Liver (tissue), 9 donors: Measurements from ENCODE around the gene ZBTB18. TPM values are rescaled to one million over a fixed set of nuclear protein-coding genes. Genes with fewer than 3 reads are reported as not detected.

Source experiments
- DNase-seq: peaks from one replicate; pipeline ENCODE4 v3.0.0-alpha.2; 2017; ENCODE audit warnings: low spot score
- H3K27ac ChIP-seq, 2 donors: one replicate each; pipeline ENCODE4 v1.7.0; 2013; ENCODE audit warnings: inconsistent platforms in 2 of 2, low read length in 2 of 2, control low read depth in 1 of 2, low read depth in 1 of 2, mild to moderate bottlenecking in 1 of 2
- H3K27me3 ChIP-seq, 4 donors: one replicate each; pipeline versions ENCODE4 v1.6.1 to v1.7.0; 2013; ENCODE audit warnings: low read length in 3 of 4, inconsistent platforms in 1 of 4, mild to moderate bottlenecking in 1 of 4, moderate library complexity in 1 of 4; ENCODE audit not compliant: control insufficient read depth in 4 of 4, insufficient read depth in 4 of 4
- H3K36me3 ChIP-seq, 4 donors: one replicate each; pipeline versions ENCODE4 v1.6.1 to v1.7.0; 2013; ENCODE audit warnings: low read length in 3 of 4, mild to moderate bottlenecking in 3 of 4, low read depth in 1 of 4, moderate library complexity in 1 of 4; ENCODE audit not compliant: control insufficient read depth in 4 of 4, insufficient read depth in 3 of 4
- H3K4me1 ChIP-seq, 4 donors: one replicate each; pipeline versions ENCODE4 v1.6.1 to v1.7.0; 2013; ENCODE audit warnings: low read length in 3 of 4, mild to moderate bottlenecking in 3 of 4, moderate library complexity in 1 of 4; ENCODE audit not compliant: control insufficient read depth in 4 of 4, insufficient read depth in 4 of 4
- H3K4me3 ChIP-seq, 3 donors: one replicate each; pipeline versions ENCODE4 v1.6.1 to v1.7.0; 2013; ENCODE audit warnings: low read length in 3 of 3, control low read depth in 1 of 3, low read depth in 1 of 3, mild to moderate bottlenecking in 1 of 3
- H3K9ac ChIP-seq, 2 donors: one replicate each; pipeline ENCODE4 v1.7.0; 2013; ENCODE audit warnings: low read length in 2 of 2, mild to moderate bottlenecking in 2 of 2, moderate library complexity in 2 of 2, control low read depth in 1 of 2, low read depth in 1 of 2
- H3K9me3 ChIP-seq, 4 donors: one replicate each; pipeline versions ENCODE4 v1.6.1 to v1.7.0; 2013; ENCODE audit warnings: low read length in 3 of 4; ENCODE audit not compliant: control insufficient read depth in 4 of 4
- EGR1 ChIP-seq, 2 donors: IDR thresholded peaks; 2 replicates each; pipeline ENCODE4 v1.6.1; 2016 to 2018; ENCODE audit warnings: antibody characterized with exemption in 2 of 2, low read depth in 2 of 2
- FOXA1 ChIP-seq: IDR thresholded peaks from 2 replicates; pipeline ENCODE4 v1.6.1; 2016; ENCODE audit warnings: antibody characterized with exemption
- FOXA2 ChIP-seq: IDR thresholded peaks from 2 replicates; pipeline ENCODE4 v1.6.1; 2016; ENCODE audit warnings: antibody characterized with exemption
- GABPA ChIP-seq, 2 donors: IDR thresholded peaks in 1 of 2; conservative IDR thresholded peaks in 1 of 2; 2 replicates each; pipeline ENCODE4 v1.6.1; 2016; ENCODE audit warnings: antibody characterized with exemption in 2 of 2, mild to moderate bottlenecking in 1 of 2, moderate library complexity in 1 of 2
- HNF4G ChIP-seq: IDR thresholded peaks from 2 replicates; pipeline ENCODE4 v1.6.1; 2016; ENCODE audit warnings: antibody characterized with exemption
- JUND ChIP-seq, 2 donors: IDR thresholded peaks; 2 replicates each; pipeline ENCODE4 v1.6.1; 2016; ENCODE audit warnings: antibody characterized with exemption in 2 of 2
- MAX ChIP-seq: IDR thresholded peaks from 2 replicates; pipeline ENCODE4 v1.6.1; 2016; ENCODE audit warnings: antibody characterized with exemption
- RXRA ChIP-seq, 2 donors: IDR thresholded peaks; 2 replicates each; pipeline ENCODE4 v1.6.1; 2017 to 2018; ENCODE audit warnings: antibody characterized with exemption in 2 of 2, mild to moderate bottlenecking in 1 of 2
- TAF1 ChIP-seq: conservative IDR thresholded peaks from 2 replicates; pipeline ENCODE4 v1.6.1; 2016; ENCODE audit warnings: antibody characterized with exemption, mild to moderate bottlenecking
- ZBTB33 ChIP-seq: IDR thresholded peaks from 2 replicates; pipeline ENCODE4 v1.6.1; 2016; ENCODE audit warnings: antibody characterized with exemption
- WGBS: extraction: QIAGEN DNeasy Blood & Tissue Kit; methylation state at CpG from one replicate; pipeline ENCODE4 v1.1.7; 2013; 5-methylcytosine and 5-hydroxymethylcytosine counted together
- polyA plus RNA-seq, 2 donors: library from polyadenylated mRNA; stranded (reverse) in 1 of 2; unstranded in 1 of 2; fragments of 200-250 nt in 1 of 2; fragments of >200 nt in 1 of 2; fragmentation: Nextera tagmentation in 1 of 2; extraction: Ambion mirVana in 1 of 2; gene quantifications; one replicate each; pipeline versions ENCODE4 v1.2.1 to v1.2.3, GENCODE V29; 2013 to 2015
- total RNA-seq, 2 donors: library from RNA; depleted of rRNA; stranded (reverse); fragments of >200 nt; gene quantifications; one replicate each; pipeline ENCODE4 v1.2.3, GENCODE V29; 2014
- TF ChIP-seq, protein P1 (sequence below): fragments of 150-350 bp; IDR thresholded peaks from 2 replicates; pipeline ENCODE4 v1.5.1; 2017; ENCODE audit warnings: improper control_type of control experiment, low read depth, low read length; ENCODE audit not compliant: missing input control
- donor health status: healthy.
- donor health status: healthy.
- donor health status: healthy.
- donor health status: healthy.
- donor health status: healthy.

The ZBTB18 gene
- total and polyA plus RNA-seq, 4 donors, result 1.2 to 18.3 (median 5.7) TPM

GRCh38 chr1:244060686-244061085 lies 9.6 kb downstream of the ZBTB18 start:
- 39% methylated on average over 2 of the region's 2 CpGs for WGBS
- H3K27ac ChIP-seq, result no peak overlapping the region
- no peak for DNase-seq

DNA sequence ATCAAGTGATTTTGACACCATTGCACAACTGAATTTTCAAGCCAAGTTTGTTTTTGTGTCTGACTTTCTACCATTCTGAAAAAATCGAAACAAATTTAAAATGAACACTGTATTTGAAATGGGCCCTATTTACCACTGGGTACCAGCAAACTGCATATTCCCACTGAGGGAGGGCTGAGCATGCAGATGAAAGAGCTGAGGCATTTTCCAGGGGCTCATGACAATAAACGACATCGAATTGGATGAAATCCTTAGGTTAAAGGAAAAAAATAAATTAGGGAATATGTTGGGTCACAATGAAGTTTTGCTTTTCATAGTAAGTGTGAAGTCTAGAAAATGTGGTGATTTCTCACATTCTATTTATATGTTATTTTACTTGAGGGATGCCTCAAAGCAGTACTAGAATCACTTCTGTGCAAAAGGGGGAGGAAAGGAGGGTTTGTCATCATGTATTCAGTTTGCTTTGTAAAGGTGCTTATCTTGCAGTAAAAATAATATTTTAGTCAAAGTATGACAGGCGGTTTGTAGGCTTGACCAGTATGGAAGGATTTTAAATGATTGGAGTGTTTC lies 11.2 kb downstream of the ZBTB18 start:
- TF ChIP-seq HNF4G (no peak), TAF1 (no peak), EGR1 (IDR thresholded peaks at IDR 0.05; ENCODE audit: low read depth in 2 of 2) (no peak), MAX (no peak), FOXA2 (no peak), RXRA (IDR thresholded peaks at IDR 0.05) (no peak), FOXA1 (no peak), JUND (IDR thresholded peaks at IDR 0.05) (no peak)
- DNase-seq, result no peak
- 80% methylated on average over 4 of the region's 4 CpGs for WGBS

More at GRCh38 chr1:244060686-244061085, 9.6 kb downstream of the ZBTB18 start:
- Histone ChIP-seq H3K4me1 (peaks cover 4 to 25% (median 16%) of the 10 kb centered on the region in 4 donors), H3K36me3 (peaks cover 0 to 2% (median under 1%) of the 10 kb centered on the region in 4 donors), H3K4me3 (no peak overlapping the region), H3K9ac (no peak overlapping the region), H3K27me3 (no peaks in the 10 kb centered on the region), H3K9me3 (no peaks in the 10 kb centered on the region)
- TF ChIP-seq, protein P1, sequence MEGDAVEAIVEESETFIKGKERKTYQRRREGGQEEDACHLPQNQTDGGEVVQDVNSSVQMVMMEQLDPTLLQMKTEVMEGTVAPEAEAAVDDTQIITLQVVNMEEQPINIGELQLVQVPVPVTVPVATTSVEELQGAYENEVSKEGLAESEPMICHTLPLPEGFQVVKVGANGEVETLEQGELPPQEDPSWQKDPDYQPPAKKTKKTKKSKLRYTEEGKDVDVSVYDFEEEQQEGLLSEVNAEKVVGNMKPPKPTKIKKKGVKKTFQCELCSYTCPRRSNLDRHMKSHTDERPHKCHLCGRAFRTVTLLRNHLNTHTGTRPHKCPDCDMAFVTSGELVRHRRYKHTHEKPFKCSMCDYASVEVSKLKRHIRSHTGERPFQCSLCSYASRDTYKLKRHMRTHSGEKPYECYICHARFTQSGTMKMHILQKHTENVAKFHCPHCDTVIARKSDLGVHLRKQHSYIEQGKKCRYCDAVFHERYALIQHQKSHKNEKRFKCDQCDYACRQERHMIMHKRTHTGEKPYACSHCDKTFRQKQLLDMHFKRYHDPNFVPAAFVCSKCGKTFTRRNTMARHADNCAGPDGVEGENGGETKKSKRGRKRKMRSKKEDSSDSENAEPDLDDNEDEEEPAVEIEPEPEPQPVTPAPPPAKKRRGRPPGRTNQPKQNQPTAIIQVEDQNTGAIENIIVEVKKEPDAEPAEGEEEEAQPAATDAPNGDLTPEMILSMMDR, result no peak
- no peak for TF ChIP-seq FOXA1

DNA sequence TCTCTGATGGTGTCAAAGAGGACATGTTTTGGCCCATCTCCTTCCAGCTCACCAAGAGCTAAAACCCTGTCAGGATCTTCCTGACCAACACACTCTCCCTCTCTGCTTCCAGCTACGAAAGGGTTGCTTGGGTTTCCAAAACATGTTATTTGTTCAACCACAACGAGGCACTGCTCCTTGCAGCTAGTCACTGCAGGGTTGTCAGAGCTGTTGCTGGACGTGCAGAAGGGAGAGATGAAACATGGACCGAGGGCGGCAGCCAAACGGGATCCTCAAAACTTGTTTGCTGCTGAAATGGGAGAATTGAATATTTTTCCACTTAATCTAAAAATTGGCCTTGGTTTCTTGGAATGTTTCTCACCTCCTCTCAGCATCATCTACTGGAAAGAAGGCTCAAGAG lies 12.4 kb downstream of the ZBTB18 start:
- H3K4me1 ChIP-seq, result peaks cover 6 to 49% (median 25%) of the 10 kb centered on the region in 4 donors
- no peak overlapping the region for H3K27ac ChIP-seq
- no peaks in the 10 kb centered on the region for H3K36me3 ChIP-seq
- DNase-seq, result no peak
- WGBS, result 64% methylated on average over 6 of the region's 6 CpGs
- no peaks in the 10 kb centered on the region for H3K27me3 ChIP-seq
- TF ChIP-seq ZBTB33, result no peak
- no peak for TF ChIP-seq MAX
- TF ChIP-seq GABPA (IDR thresholded peaks at IDR 0.05 in 1 of 2, conservative IDR thresholded peaks at IDR 0.05 in 1 of 2), result no peak
- no peak for TF ChIP-seq JUND (IDR thresholded peaks at IDR 0.05)
- no peaks in the 10 kb centered on the region for H3K9me3 ChIP-seq
- H3K9ac ChIP-seq, result no peak overlapping the region
- H3K4me3 ChIP-seq, result no peak overlapping the region

More for the DNA sequence above, 11.2 kb downstream of the ZBTB18 start:
- no peak overlapping the region for H3K9ac ChIP-seq
- H3K27ac ChIP-seq, result no peak overlapping the region
- H3K4me1 ChIP-seq, result peaks cover 5 to 39% (median 20%) of the 10 kb centered on the region in 4 donors
- no peaks in the 10 kb centered on the region for H3K9me3 ChIP-seq
- no peaks in the 10 kb centered on the region for H3K36me3 ChIP-seq
- H3K4me3 ChIP-seq, result no peak overlapping the region
- H3K27me3 ChIP-seq, result no peaks in the 10 kb centered on the region
